ENCODE measurements around the gene WARS2. TPM values are rescaled to one million over a fixed set of nuclear protein-coding genes. Genes with fewer than 3 reads are reported as not detected.

The WARS2 gene
- total RNA-seq, 2 experiments from 2014 or later = 28.3 to 30.0 TPM

GRCh38 chr1:119040906-119041305, 99.5 kb downstream of the WARS2 start:
- Mint-ChIP-seq H3K4me3 (no peak overlapping the region), H3K27me3 (ENCODE audit: low read depth) (no peaks in the 10 kb centered on the region), H3K36me3 (ENCODE audit: low read depth) (peaks cover 60% of the 10 kb centered on the region), H3K9me3 (no peaks in the 10 kb centered on the region), H3K4me1 (ENCODE audit: low read depth) (no peaks in the 10 kb centered on the region), H3K27ac (no peak overlapping the region)
- intact Hi-C loops (cut with micrococcal nuclease) = no loop called here
- no peak for DNase-seq
- CTCF ChIA-PET = no interaction called here

GRCh38 chr1:119040489-119040888, 100.0 kb downstream of the WARS2 start:
- DNase-seq = no peak
- no peak overlapping the region for H3K27ac Mint-ChIP-seq
- H3K9me3 Mint-ChIP-seq = no peaks in the 10 kb centered on the region
- H3K4me1 Mint-ChIP-seq (ENCODE audit: low read depth) = no peaks in the 10 kb centered on the region
- H3K27me3 Mint-ChIP-seq (ENCODE audit: low read depth) = no peaks in the 10 kb centered on the region
- intact Hi-C loops (cut with micrococcal nuclease) = no loop called here
- CTCF ChIA-PET = no interaction called here
- peaks cover 60% of the 10 kb centered on the region for H3K36me3 Mint-ChIP-seq (ENCODE audit: low read depth)
- no peak overlapping the region for H3K4me3 Mint-ChIP-seq

- no peaks in the 10 kb centered on the region for H3K27me3 Mint-ChIP-seq (ENCODE audit: low read depth)
- H3K36me3 Mint-ChIP-seq (ENCODE audit: low read depth) = peaks cover 57% of the 10 kb centered on the region
Observed at GRCh38 chr1:119038363-119038762, 102.1 kb downstream of the WARS2 start.

GRCh38 chr1:119034359-119034758, 106.1 kb downstream of the WARS2 start:
- H3K4me1 Mint-ChIP-seq (ENCODE audit: low read depth) = no peaks in the 10 kb centered on the region
- H3K27ac Mint-ChIP-seq = no peak overlapping the region

More at GRCh38 chr1:119038363-119038762, 102.1 kb downstream of the WARS2 start:
- H3K4me3 Mint-ChIP-seq = no peak overlapping the region
- intact Hi-C loops (cut with micrococcal nuclease) = no loop called here
- DNase-seq = no peak
- no peaks in the 10 kb centered on the region for H3K9me3 Mint-ChIP-seq
- no peaks in the 10 kb centered on the region for H3K4me1 Mint-ChIP-seq (ENCODE audit: low read depth)
- H3K27ac Mint-ChIP-seq = no peak overlapping the region
- CTCF ChIA-PET = interaction anchor here (0.6 to 1.1 kb wide), 2 partner anchors 40 to 828 kb away, joined by 3 read pairs; no protein-coding TSS in a partner anchor

GRCh38 chr1:119032986-119033385, 107.5 kb downstream of the WARS2 start:
- peaks cover 7% of the 10 kb centered on the region for H3K9me3 Mint-ChIP-seq
- CTCF ChIA-PET = no interaction called here
- no peaks in the 10 kb centered on the region for H3K4me1 Mint-ChIP-seq (ENCODE audit: low read depth)
- no peak overlapping the region for H3K27ac Mint-ChIP-seq
- no peak overlapping the region for H3K4me3 Mint-ChIP-seq
- no peaks in the 10 kb centered on the region for H3K27me3 Mint-ChIP-seq (ENCODE audit: low read depth)
- peaks cover 66% of the 10 kb centered on the region for H3K36me3 Mint-ChIP-seq (ENCODE audit: low read depth)
- intact Hi-C loops (cut with micrococcal nuclease) = no loop called here
- DNase-seq = no peak

More at GRCh38 chr1:119034359-119034758, 106.1 kb downstream of the WARS2 start:
- peaks cover 70% of the 10 kb centered on the region for H3K36me3 Mint-ChIP-seq (ENCODE audit: low read depth)
- H3K27me3 Mint-ChIP-seq (ENCODE audit: low read depth) = no peaks in the 10 kb centered on the region
- CTCF ChIA-PET = no interaction called here
- intact Hi-C loops (cut with micrococcal nuclease) = no loop called here
- DNase-seq = no peak
- no peak overlapping the region for H3K4me3 Mint-ChIP-seq
- H3K9me3 Mint-ChIP-seq = peaks cover 4% of the 10 kb centered on the region

- Mint-ChIP-seq H3K27ac (no peak overlapping the region), H3K4me1 (ENCODE audit: low read depth) (no peaks in the 10 kb centered on the region), H3K36me3 (ENCODE audit: low read depth) (peaks cover 43% of the 10 kb centered on the region), H3K27me3 (ENCODE audit: low read depth) (no peaks in the 10 kb centered on the region), H3K4me3 (no peak overlapping the region), H3K9me3 (peaks cover 18% of the 10 kb centered on the region)
- CTCF ChIA-PET = no interaction called here
- no peak for DNase-seq
- intact Hi-C loops (cut with micrococcal nuclease) = no loop called here
Observed at GRCh38 chr1:119027759-119028158, 112.7 kb downstream of the WARS2 start.

GRCh38 chr1:119026956-119027355, 113.5 kb downstream of the WARS2 start:
- no peaks in the 10 kb centered on the region for H3K27me3 Mint-ChIP-seq (ENCODE audit: low read depth)
- no peak for DNase-seq
- no peak overlapping the region for H3K27ac Mint-ChIP-seq
- H3K4me3 Mint-ChIP-seq = no peak overlapping the region
- intact Hi-C loops (cut with micrococcal nuclease) = no loop called here
- peaks cover 19% of the 10 kb centered on the region for H3K9me3 Mint-ChIP-seq
- H3K4me1 Mint-ChIP-seq (ENCODE audit: low read depth) = no peaks in the 10 kb centered on the region
- H3K36me3 Mint-ChIP-seq (ENCODE audit: low read depth) = peaks cover 37% of the 10 kb centered on the region
- CTCF ChIA-PET = no interaction called here

- Mint-ChIP-seq H3K4me3 (no peak overlapping the region), H3K27me3 (ENCODE audit: low read depth) (peaks cover 17% of the 10 kb centered on the region), H3K9me3 (peaks cover 18% of the 10 kb centered on the region), H3K27ac (no peak overlapping the region), H3K36me3 (ENCODE audit: low read depth) (peaks cover 26% of the 10 kb centered on the region), H3K4me1 (ENCODE audit: low read depth) (no peaks in the 10 kb centered on the region)
- intact Hi-C loops (cut with micrococcal nuclease) = no loop called here
- CTCF ChIA-PET = no interaction called here
- no peak for DNase-seq
Observed at GRCh38 chr1:119015547-119015946, 124.9 kb downstream of the WARS2 start.

- Mint-ChIP-seq H3K27me3 (ENCODE audit: low read depth) (peaks cover 38% of the 10 kb centered on the region), H3K9me3 (peaks cover 8% of the 10 kb centered on the region), H3K27ac (no peak overlapping the region), H3K4me1 (ENCODE audit: low read depth) (peaks cover 10% of the 10 kb centered on the region), H3K4me3 (no peak overlapping the region), H3K36me3 (ENCODE audit: low read depth) (peaks cover 9% of the 10 kb centered on the region)
- intact Hi-C loops (cut with micrococcal nuclease) = no loop called here
- CTCF ChIA-PET = interaction anchor here (0.6 kb wide), 1 partner anchor 296 kb away, joined by 3 read pairs; no protein-coding TSS in a partner anchor
- no peak for DNase-seq
Observed at GRCh38 chr1:119012383-119012782, 128.1 kb downstream of the WARS2 start.

GRCh38 chr1:119011706-119012105, 128.7 kb downstream of the WARS2 start:
- peaks cover 10% of the 10 kb centered on the region for H3K4me1 Mint-ChIP-seq (ENCODE audit: low read depth)
- intact Hi-C loops (cut with micrococcal nuclease) = no loop called here
- H3K9me3 Mint-ChIP-seq = peaks cover 8% of the 10 kb centered on the region
- H3K27ac Mint-ChIP-seq = no peak overlapping the region
- CTCF ChIA-PET = interaction anchor here (0.6 kb wide), 1 partner anchor 87 kb away, joined by 3 read pairs; no protein-coding TSS in a partner anchor
- peaks cover 9% of the 10 kb centered on the region for H3K36me3 Mint-ChIP-seq (ENCODE audit: low read depth)
- no peak overlapping the region for H3K4me3 Mint-ChIP-seq
- peaks cover 43% of the 10 kb centered on the region for H3K27me3 Mint-ChIP-seq (ENCODE audit: low read depth)
- DNase-seq = no peak

GRCh38 chr1:119011116-119011515, 129.3 kb downstream of the WARS2 start:
- Mint-ChIP-seq H3K4me1 (ENCODE audit: low read depth) (peaks cover 13% of the 10 kb centered on the region), H3K9me3 (peaks cover 8% of the 10 kb centered on the region), H3K36me3 (ENCODE audit: low read depth) (peaks cover 11% of the 10 kb centered on the region), H3K4me3 (no peak overlapping the region), H3K27ac (no peak overlapping the region), H3K27me3 (ENCODE audit: low read depth) (peaks cover 49% of the 10 kb centered on the region)
- intact Hi-C loops (cut with micrococcal nuclease) = no loop called here
- DNase-seq = no peak
- CTCF ChIA-PET = interaction anchor here (0.6 kb wide), 1 partner anchor 87 kb away, joined by 3 read pairs; no protein-coding TSS in a partner anchor

GRCh38 chr1:119010201-119010600, 130.3 kb downstream of the WARS2 start:
- CTCF ChIA-PET = no interaction called here
- H3K4me3 Mint-ChIP-seq = no peak overlapping the region
- peaks cover 56% of the 10 kb centered on the region for H3K27me3 Mint-ChIP-seq (ENCODE audit: low read depth)
- peaks cover 8% of the 10 kb centered on the region for H3K9me3 Mint-ChIP-seq
- intact Hi-C loops (cut with micrococcal nuclease) = no loop called here
- H3K27ac Mint-ChIP-seq = no peak overlapping the region
- H3K36me3 Mint-ChIP-seq (ENCODE audit: low read depth) = peaks cover 11% of the 10 kb centered on the region
- peaks cover 13% of the 10 kb centered on the region for H3K4me1 Mint-ChIP-seq (ENCODE audit: low read depth)
- no peak for DNase-seq

- intact Hi-C loops (cut with micrococcal nuclease) = loop anchor here (10.0 kb wide), 1 partner anchor 356 kb away; the partner anchor contains the start of gene HAO2
- Mint-ChIP-seq H3K9me3 (peaks cover 8% of the 10 kb centered on the region), H3K4me3 (no peak overlapping the region), H3K27me3 (ENCODE audit: low read depth) (peaks cover 62% of the 10 kb centered on the region), H3K4me1 (ENCODE audit: low read depth) (peaks cover 13% of the 10 kb centered on the region), H3K27ac (no peak overlapping the region), H3K36me3 (ENCODE audit: low read depth) (peaks cover 10% of the 10 kb centered on the region)
- CTCF ChIA-PET = interaction anchor here (0.6 to 1.6 kb wide), 7 partner anchors 9 to 447 kb away, joined by 3 to 11 read pairs (median 3); no protein-coding TSS in a partner anchor
- no peak for DNase-seq
Observed at GRCh38 chr1:119009312-119009655, 131.2 kb downstream of the WARS2 start.

Measured in activated naive CD4-positive, alpha-beta T cell treated with anti-CD3 and anti-CD28 coated beads for 36 hours (primary cell).